ENCODE data around the gene ZNF488. TPM values are rescaled to one million over a fixed set of nuclear protein-coding genes. Genes with fewer than 3 reads are reported as not detected.

ZNF488 gene
- total RNA-seq, 2 donors from 2014 or later, result not detected

- H3K4me1 ChIP-seq (ENCODE audit: control insufficient read depth in 1 of 2, low read depth in 2 of 2), result no peaks in the 10 kb centered on the region
- no peak for DNase-seq (ENCODE audit: low spot score)
- no peak overlapping the region for H3K4me3 ChIP-seq
- TF ChIP-seq, protein P1, sequence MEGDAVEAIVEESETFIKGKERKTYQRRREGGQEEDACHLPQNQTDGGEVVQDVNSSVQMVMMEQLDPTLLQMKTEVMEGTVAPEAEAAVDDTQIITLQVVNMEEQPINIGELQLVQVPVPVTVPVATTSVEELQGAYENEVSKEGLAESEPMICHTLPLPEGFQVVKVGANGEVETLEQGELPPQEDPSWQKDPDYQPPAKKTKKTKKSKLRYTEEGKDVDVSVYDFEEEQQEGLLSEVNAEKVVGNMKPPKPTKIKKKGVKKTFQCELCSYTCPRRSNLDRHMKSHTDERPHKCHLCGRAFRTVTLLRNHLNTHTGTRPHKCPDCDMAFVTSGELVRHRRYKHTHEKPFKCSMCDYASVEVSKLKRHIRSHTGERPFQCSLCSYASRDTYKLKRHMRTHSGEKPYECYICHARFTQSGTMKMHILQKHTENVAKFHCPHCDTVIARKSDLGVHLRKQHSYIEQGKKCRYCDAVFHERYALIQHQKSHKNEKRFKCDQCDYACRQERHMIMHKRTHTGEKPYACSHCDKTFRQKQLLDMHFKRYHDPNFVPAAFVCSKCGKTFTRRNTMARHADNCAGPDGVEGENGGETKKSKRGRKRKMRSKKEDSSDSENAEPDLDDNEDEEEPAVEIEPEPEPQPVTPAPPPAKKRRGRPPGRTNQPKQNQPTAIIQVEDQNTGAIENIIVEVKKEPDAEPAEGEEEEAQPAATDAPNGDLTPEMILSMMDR (IDR thresholded peaks at IDR 0.05), result no peak
- H3K9me3 ChIP-seq, result no peaks in the 10 kb centered on the region
- no peak for ATAC-seq (ENCODE audit: insufficient number of reproducible peaks, low FRiP score, low read depth)
- H3K27me3 ChIP-seq (replicated peaks; ENCODE audit: insufficient read depth), result no peaks in the 10 kb centered on the region
- H3K27ac ChIP-seq, result no peak overlapping the region
- no peaks in the 10 kb centered on the region for H3K36me3 ChIP-seq
These were observed 34.1 kb downstream of the ZNF488 start for GRCh38 chr10:47349941-47350371.

GRCh38 chr10:47349516-47349915, 34.6 kb downstream of the ZNF488 start:
- no peak overlapping the region for H3K4me3 ChIP-seq
- no peak overlapping the region for H3K27ac ChIP-seq
- no peaks in the 10 kb centered on the region for H3K9me3 ChIP-seq
- TF ChIP-seq, protein P1 (IDR thresholded peaks at IDR 0.05), result no peak
- DNase-seq (ENCODE audit: low spot score) (no peak), ATAC-seq (ENCODE audit: insufficient number of reproducible peaks, low FRiP score, low read depth) (no peak)
- H3K36me3 ChIP-seq, result no peaks in the 10 kb centered on the region
- no peaks in the 10 kb centered on the region for H3K4me1 ChIP-seq (ENCODE audit: control insufficient read depth in 1 of 2, low read depth in 2 of 2)
- H3K27me3 ChIP-seq (replicated peaks; ENCODE audit: insufficient read depth), result no peaks in the 10 kb centered on the region

DNA sequence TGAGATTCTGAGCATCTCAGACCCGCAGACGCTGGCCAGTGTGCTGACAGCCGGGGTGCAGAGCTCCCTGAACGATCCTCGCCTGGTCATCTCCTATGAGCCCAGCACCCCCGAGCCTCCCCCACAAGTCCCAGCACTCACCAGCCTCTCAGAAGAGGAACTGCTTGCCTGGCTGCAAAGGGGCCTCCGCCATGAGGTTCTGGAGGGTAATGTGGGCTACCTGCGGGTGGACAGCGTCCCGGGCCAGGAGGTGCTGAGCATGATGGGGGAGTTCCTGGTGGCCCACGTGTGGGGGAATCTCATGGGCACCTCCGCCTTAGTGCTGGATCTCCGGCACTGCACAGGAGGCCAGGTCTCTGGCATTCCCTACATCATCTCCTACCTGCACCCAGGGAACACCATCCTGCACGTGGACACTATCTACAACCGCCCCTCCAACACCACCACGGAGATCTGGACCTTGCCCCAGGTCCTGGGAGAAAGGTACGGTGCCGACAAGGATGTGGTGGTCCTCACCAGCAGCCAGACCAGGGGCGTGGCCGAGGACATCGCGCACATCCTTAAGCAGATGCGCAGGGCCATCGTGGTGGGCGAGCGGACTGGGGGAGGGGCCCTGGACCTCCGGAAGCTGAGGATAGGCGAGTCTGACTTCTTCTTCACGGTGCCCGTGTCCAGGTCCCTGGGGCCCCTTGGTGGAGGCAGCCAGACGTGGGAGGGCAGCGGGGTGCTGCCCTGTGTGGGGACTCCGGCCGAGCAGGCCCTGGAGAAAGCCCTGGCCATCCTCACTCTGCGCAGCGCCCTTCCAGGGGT, 35.2 kb downstream of the ZNF488 start:
- Histone ChIP-seq H3K36me3 (no peaks in the 10 kb centered on the region), H3K9me3 (no peaks in the 10 kb centered on the region), H3K4me1 (ENCODE audit: control insufficient read depth in 1 of 2, low read depth in 2 of 2) (no peaks in the 10 kb centered on the region), H3K4me3 (no peak overlapping the region), H3K27me3 (replicated peaks; ENCODE audit: insufficient read depth) (no peaks in the 10 kb centered on the region), H3K27ac (no peak overlapping the region)
- DNase-seq (ENCODE audit: low spot score) (no peak), ATAC-seq (ENCODE audit: insufficient number of reproducible peaks, low FRiP score, low read depth) (no peak)
- TF ChIP-seq, protein P1 (IDR thresholded peaks at IDR 0.05), result no peak

GRCh38 chr10:47348138-47348651, 35.9 kb downstream of the ZNF488 start, which contains the start of gene RBP3:
Gene RBP3 (plus strand): TSS chr10:47348363. CDS start chr10:47348485, 122 bp downstream.
- H3K27me3 ChIP-seq (replicated peaks; ENCODE audit: insufficient read depth), result no peaks in the 10 kb centered on the region
- no peaks in the 10 kb centered on the region for H3K36me3 ChIP-seq
- DNase-seq (ENCODE audit: low spot score) (no peak), ATAC-seq (ENCODE audit: insufficient number of reproducible peaks, low FRiP score, low read depth) (no peak)
- no peaks in the 10 kb centered on the region for H3K9me3 ChIP-seq
- H3K27ac ChIP-seq, result no peak within 1 kb of the TSS
- TF ChIP-seq, protein P1 (IDR thresholded peaks at IDR 0.05), result no peak
- H3K4me3 ChIP-seq, result no peak within 1 kb of the TSS
- H3K4me1 ChIP-seq (ENCODE audit: control insufficient read depth in 1 of 2, low read depth in 2 of 2), result no peaks in the 10 kb centered on the region

DNA sequence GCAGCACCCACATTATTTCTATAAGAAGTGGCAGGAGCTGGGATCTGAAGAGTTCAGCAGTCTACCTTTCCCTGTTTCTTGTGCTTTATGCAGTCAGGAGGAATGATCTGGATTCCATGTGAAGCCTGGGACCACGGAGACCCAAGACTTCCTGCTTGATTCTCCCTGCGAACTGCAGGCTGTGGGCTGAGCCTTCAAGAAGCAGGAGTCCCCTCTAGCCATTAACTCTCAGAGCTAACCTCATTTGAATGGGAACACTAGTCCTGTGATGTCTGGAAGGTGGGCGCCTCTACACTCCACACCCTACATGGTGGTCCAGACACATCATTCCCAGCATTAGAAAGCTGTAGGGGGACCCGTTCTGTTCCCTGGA, 36.8 kb downstream of the ZNF488 start:
- TF ChIP-seq, protein P1 (IDR thresholded peaks at IDR 0.05), result no peak
- Histone ChIP-seq H3K36me3 (no peaks in the 10 kb centered on the region), H3K27ac (no peak overlapping the region), H3K27me3 (replicated peaks; ENCODE audit: insufficient read depth) (no peaks in the 10 kb centered on the region), H3K9me3 (no peaks in the 10 kb centered on the region), H3K4me1 (ENCODE audit: control insufficient read depth in 1 of 2, low read depth in 2 of 2) (no peaks in the 10 kb centered on the region), H3K4me3 (no peak overlapping the region)
- no peak for ATAC-seq (ENCODE audit: insufficient number of reproducible peaks, low FRiP score, low read depth)
- DNase-seq (ENCODE audit: low spot score), result no peak

Data from thoracic aorta (tissue), 2 donors.